OCI-M2 (cell line): ENCODE results near the gene CCBE1.
"Not testable (repeated sequence)": the region's sequence is repeated elsewhere in the genome, so short reads cannot be mapped to it uniquely, and the experiment has no call there.

ENCODE experiments used
- DNase-seq: peaks from one replicate; lab custom pipeline; 2025; ENCODE audit not compliant: unreplicated experiment; lab: John Stamatoyannopoulos, UW

CCBE1 gene

GRCh38 chr18:59697236-59697932 is at the start of gene CCBE1:
CCBE1 (minus strand) TSS chr18:59697423.
- DNase-seq: no peak

DNA sequence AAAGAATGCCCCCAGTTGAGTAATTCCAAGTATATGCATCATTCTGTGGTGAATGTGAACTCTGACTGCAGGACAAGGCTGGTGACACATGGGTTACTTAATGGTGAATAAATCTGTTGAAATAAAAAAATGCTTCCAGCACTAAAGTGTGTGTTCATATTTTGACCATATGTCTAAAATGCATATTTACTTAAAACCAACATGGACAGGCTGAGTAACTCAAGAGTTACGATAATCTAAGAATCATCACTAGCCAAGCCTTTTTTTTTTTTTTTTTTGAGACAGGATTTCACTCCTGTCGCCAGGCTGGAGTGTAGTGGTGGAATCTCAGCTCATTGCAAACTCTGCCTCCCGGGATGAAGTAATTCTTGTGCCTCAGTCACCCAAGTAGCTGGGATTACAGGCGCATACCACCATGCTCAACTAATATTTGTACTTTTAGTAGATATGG is 47.1 kb upstream of the CCBE1 start:
- no peak for DNase-seq

GRCh38 chr18:59743566-59743965 is 46.3 kb upstream of the CCBE1 start:
- no peak for DNase-seq

- no peak for DNase-seq
Observed at GRCh38 chr18:59742325-59743111, 45.3 kb upstream of the CCBE1 start.

- no peak for DNase-seq
Observed at GRCh38 chr18:59740141-59740540, 42.9 kb upstream of the CCBE1 start.

DNA sequence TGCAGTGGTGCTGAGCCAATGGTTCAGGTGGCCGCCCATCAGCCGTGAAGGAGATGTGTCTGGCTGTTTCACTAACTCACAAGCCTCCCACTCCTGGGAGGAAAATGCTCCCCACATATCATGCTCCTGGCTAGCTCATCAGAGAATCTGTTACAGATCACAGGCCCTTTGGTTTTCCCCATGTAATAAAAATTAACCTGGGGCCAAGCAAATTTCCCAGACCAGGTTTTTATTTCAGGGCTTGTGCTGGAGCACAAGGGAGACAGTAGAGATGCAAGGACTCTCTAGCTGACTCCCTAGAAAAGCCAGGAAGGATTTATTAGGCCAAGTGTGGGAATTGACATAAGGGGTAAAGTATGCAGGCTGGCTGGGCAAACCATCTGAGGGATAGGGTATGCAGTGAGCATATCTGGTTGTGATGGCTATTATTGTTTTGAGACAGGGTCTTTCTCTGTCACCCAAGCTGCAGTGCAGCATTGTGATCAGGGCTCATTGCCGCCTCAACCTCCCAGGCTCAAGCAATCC is 40.6 kb upstream of the CCBE1 start:
- DNase-seq: no peak

- not testable (repeated sequence) for DNase-seq
Observed at GRCh38 chr18:59737335-59737734, 40.1 kb upstream of the CCBE1 start.

GRCh38 chr18:59736061-59736460 is 38.8 kb upstream of the CCBE1 start:
- DNase-seq: no peak

- no peak for DNase-seq
Observed at GRCh38 chr18:59735269-59735860, 38.1 kb upstream of the CCBE1 start.

- no peak for DNase-seq
Observed at GRCh38 chr18:59733421-59733820, 36.2 kb upstream of the CCBE1 start.

DNA sequence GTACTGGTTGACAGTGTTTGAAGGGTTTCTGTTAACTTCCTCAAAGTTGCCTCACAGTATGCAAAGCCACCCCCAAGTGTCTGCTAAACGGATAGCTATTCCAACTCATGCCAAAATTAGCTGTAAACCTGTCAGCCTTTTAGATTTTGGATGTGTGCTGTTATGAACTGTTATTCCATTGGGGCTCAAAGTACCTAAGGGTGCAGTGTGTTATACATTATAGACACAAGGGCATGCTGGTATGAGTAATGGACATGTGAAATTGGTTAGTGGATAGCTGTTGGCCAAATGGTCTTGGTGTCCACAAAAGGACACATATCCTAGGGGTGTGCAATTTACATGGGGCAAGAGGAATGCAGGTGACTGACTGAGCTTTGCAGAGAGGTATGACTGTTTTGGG is 33.7 kb upstream of the CCBE1 start:
- no peak for DNase-seq

DNA sequence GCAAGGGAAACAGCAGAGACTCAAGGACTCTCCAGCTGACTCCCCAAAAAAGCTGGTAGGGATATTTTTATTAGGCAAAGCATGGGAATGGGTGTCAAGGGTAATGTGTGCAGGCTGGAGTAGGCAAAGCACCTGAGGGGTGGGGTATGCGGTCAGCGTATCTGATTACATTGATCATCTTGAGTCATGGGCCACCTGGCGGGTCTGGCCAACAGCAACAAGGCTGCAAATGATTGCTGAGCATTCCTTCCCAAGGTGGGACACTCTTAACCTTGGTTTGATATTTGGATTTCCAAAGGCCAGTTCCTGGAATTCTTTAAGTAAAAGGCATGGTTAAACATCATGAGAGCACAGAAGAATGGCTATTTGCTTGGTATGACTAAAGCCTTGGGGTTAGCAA is 32.6 kb upstream of the CCBE1 start:
- no peak for DNase-seq

DNA sequence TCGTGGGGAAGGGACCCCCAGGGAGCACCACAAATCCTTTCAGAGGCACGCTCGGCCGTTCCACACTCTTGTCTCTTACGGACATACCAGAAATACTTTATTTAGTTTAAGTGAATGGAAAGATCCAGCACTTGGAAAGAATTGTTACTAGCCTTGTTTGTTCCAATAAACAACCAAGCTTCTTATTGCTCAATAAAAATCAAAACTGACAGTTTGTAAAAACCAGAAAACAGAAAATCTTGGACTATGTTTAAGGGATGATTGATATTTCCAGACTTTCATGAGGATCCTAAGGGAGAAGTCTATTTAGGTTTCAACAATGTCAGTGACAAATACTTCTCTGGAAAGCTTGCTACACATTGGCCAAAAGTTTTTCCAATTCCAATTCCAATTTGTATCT is 31.6 kb upstream of the CCBE1 start:
- DNase-seq: no peak

GRCh38 chr18:59725142-59725541 is 27.9 kb upstream of the CCBE1 start:
- no peak for DNase-seq

DNA sequence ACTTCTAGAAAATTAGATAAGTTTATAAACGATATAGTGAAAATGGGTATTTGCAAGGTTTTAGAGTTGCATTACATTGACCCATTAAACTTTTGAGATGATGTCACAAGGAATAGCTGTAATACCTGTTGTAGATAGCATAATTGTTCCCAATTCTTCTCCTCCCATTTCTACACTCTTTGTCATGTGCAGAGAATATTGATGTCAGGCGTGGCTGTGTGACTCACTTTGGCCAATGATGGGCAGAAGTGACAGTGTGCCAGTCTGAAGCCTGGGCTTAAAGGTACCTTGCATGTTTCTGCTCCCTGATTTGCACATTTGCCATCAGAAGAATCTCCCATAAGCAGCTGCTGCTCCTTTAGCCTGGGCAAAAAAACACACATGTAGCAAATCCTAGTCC is 26.9 kb upstream of the CCBE1 start:
- DNase-seq: no peak

DNA sequence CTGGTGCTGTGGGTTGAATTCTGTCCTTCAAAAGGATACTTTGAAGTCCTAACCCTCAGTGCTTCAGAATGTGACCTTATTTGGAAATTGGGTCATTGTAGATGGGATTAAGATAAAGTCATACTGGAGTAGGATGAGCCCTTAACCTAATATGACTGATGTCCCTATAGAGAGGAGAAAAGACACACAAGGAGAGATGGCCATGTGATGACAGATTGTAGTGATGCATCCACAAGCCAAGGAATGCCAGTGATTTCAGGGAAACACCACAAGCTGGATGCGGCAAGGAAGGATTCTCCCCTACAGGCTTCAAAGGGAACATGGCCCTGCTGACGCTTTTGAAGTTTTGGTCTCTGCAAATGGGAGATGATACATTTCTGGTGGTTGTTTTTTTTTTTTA is 24.7 kb upstream of the CCBE1 start:
- DNase-seq: no peak

- no peak for DNase-seq
Observed at GRCh38 chr18:59721211-59721610, 24.0 kb upstream of the CCBE1 start.

DNA sequence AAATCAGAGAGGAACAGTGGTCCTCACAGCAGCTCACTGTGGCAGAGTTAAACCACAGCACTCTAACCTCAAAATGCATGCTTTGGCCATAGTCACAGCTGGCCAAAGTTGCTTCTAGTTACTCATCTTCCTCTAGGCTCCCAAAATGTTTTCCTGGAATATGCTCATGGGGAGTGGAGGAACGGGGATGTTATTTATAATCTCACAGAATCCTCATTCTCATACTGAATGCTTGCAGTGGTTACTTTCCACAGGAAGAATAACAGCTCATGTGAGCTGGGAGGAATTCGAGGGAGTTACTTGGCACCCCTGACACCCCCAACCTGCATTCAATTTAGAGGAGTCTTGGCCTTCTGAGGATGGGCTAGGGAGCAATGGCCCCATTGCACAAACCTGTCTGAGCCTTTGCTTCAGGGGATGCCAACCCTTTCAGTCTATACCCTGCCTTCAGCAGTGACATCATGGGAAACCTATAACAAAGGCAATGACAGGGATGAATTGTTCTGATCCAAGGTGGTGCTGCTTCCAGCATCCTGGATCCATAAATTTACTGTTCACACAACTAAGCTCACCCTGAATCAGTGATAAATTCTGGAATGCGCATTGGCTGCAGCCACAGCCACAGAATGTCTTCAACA is 22.4 kb upstream of the CCBE1 start:
- no peak for DNase-seq

GRCh38 chr18:59718464-59719157 is 21.4 kb upstream of the CCBE1 start:
- DNase-seq: no peak

- no peak for DNase-seq
Observed at GRCh38 chr18:59718108-59718463, 20.9 kb upstream of the CCBE1 start.

DNA sequence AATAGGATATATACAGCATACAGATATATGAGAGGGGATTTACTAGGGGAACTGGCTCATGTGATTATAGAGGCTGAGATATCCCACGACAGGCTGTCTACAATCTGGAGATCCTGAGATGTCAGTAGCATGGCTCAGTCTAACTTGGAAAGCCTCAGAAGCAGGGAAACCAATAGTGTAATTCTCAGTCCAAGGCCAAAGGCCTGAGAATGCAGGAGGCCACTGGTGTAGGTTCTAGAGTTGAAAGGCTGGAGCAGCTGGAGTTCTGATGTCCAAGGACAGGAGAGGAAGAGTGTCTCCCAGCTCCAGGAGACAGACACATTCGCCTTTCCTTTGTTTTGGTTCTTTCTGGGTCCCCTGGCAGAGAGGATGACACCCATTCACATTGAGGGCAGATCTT is 20.1 kb upstream of the CCBE1 start:
- DNase-seq: no peak
